ENCODE measurements around the gene BCL6B. TPM values are rescaled to one million over a fixed set of nuclear protein-coding genes. Genes with fewer than 3 reads are reported as not detected.

BCL6B gene
- total and polyA plus RNA-seq, 10 of the 15 experiments (the other 5 are each of a cell fraction or from before 2014, with no cell fraction given), result 0.06 to 0.85 (median 0.11) TPM; not detected in 1

- BruUV-seq (replicated peaks), result no TSS peak
- Histone ChIP-seq H3K9me3 (replicated peaks; ENCODE audit: control insufficient read depth, insufficient read depth, low read length) (no peaks in the 10 kb centered on the region), H3K79me2 (ENCODE audit: control insufficient read depth, insufficient read depth, low read length) (no peaks in the 10 kb centered on the region), H3K4me2 (ENCODE audit: control insufficient read depth, insufficient read depth) (no peak overlapping the region), H4K20me1 (ENCODE audit: control insufficient read depth, insufficient read depth) (no peaks in the 10 kb centered on the region), H3K36me3 (ENCODE audit: control insufficient read depth in 2 of 2, insufficient read depth in 2 of 2, low read length in 1 of 2) (peaks cover 8 to 12% of the 10 kb centered on the region in 2 experiments), H3K4me1 (ENCODE audit: control insufficient read depth, insufficient read depth, low read length) (no peaks in the 10 kb centered on the region), H3K27me3 (replicated peaks in 1 of 2; ENCODE audit: control insufficient read depth in 2 of 2, insufficient read depth in 2 of 2, low read length in 1 of 2) (no peaks in the 10 kb centered on the region), H3K9ac (ENCODE audit: control insufficient read depth, insufficient read depth, low read length) (no peak overlapping the region), H2AFZ (ENCODE audit: control insufficient read depth, low read depth, low read length) (no peak overlapping the region), H3K27ac (ENCODE audit: control insufficient read depth, insufficient read depth) (no peak overlapping the region), H3K4me3 (no peak overlapping the region)
- FAIRE-seq (no peak), DNase-seq (ENCODE audit: low read depth, low spot score) (no peak), ATAC-seq (no peak)
- no peak for TF ChIP-seq POLR2AphosphoS5 (IDR thresholded peaks at IDR 0.05; ENCODE audit: low read length)
- TF ChIP-seq RELB (IDR thresholded peaks at IDR 0.05; ENCODE audit: low read depth), result no peak
- no peak for TF ChIP-seq MEF2B (IDR thresholded peaks at IDR 0.05; ENCODE audit: partially characterized antibody, poor library complexity, severe bottlenecking)
- no peak for TF ChIP-seq STAT1 (conservative IDR thresholded peaks at IDR 0.05)
- no peak for TF ChIP-seq NFIC (IDR thresholded peaks at IDR 0.05; ENCODE audit: low read depth, low read length)
- TF ChIP-seq ZBED1 (IDR thresholded peaks at IDR 0.05; ENCODE audit: borderline replicate concordance), result no peak
- TF ChIP-seq EED (IDR thresholded peaks at IDR 0.05; ENCODE audit: low read depth), result no peak
- no peak for TF ChIP-seq ASH2L (IDR thresholded peaks at IDR 0.05; ENCODE audit: borderline replicate concordance, low read depth)
- TF ChIP-seq RELA (IDR thresholded peaks at IDR 0.05; ENCODE audit: borderline replicate concordance, partially characterized antibody), result no peak
- TF ChIP-seq, protein P1, sequence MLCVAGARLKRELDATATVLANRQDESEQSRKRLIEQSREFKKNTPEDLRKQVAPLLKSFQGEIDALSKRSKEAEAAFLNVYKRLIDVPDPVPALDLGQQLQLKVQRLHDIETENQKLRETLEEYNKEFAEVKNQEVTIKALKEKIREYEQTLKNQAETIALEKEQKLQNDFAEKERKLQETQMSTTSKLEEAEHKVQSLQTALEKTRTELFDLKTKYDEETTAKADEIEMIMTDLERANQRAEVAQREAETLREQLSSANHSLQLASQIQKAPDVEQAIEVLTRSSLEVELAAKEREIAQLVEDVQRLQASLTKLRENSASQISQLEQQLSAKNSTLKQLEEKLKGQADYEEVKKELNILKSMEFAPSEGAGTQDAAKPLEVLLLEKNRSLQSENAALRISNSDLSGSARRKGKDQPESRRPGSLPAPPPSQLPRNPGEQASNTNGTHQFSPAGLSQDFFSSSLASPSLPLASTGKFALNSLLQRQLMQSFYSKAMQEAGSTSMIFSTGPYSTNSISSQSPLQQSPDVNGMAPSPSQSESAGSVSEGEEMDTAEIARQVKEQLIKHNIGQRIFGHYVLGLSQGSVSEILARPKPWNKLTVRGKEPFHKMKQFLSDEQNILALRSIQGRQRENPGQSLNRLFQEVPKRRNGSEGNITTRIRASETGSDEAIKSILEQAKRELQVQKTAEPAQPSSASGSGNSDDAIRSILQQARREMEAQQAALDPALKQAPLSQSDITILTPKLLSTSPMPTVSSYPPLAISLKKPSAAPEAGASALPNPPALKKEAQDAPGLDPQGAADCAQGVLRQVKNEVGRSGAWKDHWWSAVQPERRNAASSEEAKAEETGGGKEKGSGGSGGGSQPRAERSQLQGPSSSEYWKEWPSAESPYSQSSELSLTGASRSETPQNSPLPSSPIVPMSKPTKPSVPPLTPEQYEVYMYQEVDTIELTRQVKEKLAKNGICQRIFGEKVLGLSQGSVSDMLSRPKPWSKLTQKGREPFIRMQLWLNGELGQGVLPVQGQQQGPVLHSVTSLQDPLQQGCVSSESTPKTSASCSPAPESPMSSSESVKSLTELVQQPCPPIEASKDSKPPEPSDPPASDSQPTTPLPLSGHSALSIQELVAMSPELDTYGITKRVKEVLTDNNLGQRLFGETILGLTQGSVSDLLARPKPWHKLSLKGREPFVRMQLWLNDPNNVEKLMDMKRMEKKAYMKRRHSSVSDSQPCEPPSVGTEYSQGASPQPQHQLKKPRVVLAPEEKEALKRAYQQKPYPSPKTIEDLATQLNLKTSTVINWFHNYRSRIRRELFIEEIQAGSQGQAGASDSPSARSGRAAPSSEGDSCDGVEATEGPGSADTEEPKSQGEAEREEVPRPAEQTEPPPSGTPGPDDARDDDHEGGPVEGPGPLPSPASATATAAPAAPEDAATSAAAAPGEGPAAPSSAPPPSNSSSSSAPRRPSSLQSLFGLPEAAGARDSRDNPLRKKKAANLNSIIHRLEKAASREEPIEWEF (IDR thresholded peaks at IDR 0.05; ENCODE audit: insufficient replicate concordance, low read depth, low read length), result no peak
- no peak for TF ChIP-seq NR2F1 (conservative IDR thresholded peaks at IDR 0.05)
- TF ChIP-seq CHD4 (IDR thresholded peaks at IDR 0.05), result no peak
- no peak for TF ChIP-seq ZNF274 (IDR thresholded peaks at IDR 0.05; ENCODE audit: insufficient read depth, insufficient read length)
- no peak for TF ChIP-seq NR2C2 (IDR thresholded peaks at IDR 0.05; ENCODE audit: borderline replicate concordance, control insufficient read depth, insufficient read length, low read depth)
- TF ChIP-seq HCFC1 (IDR thresholded peaks at IDR 0.05; ENCODE audit: low read length), result no peak
- no peak for TF ChIP-seq ZSCAN29 (IDR thresholded peaks at IDR 0.05)
- no peak for TF ChIP-seq DPF2 (IDR thresholded peaks at IDR 0.05)
- WGBS (ENCODE audit: insufficient coverage, insufficient replicate concordance, low lambda C conversion rate, missing lambda C conversion rate), result 72% methylated on average over 7 of the region's 8 CpGs
- intact Hi-C loops (cut with micrococcal nuclease; ENCODE audit: unreplicated experiment) (no loop called here), in situ Hi-C loops (cut with MboI) (no loop called here)
- ChIA-PET CTCF (interaction anchor here (0.6 to 0.8 kb wide), 2 partner anchors 83 to 196 kb away, joined by 3 read pairs; no protein-coding TSS in a partner anchor), SMC1A (ENCODE audit: uncharacterized antibody, unreplicated experiment) (no interaction called here), RAD21 (ENCODE audit: unreplicated experiment) (no interaction called here), POLR2A (no interaction called here)
Observed at GRCh38 chr17:6997171-6997570, 25.7 kb upstream of the BCL6B start.

Data from GM12878 (cell line).